Body of pancreas (tissue), 4 donors: ENCODE results near the gene MTRFR.

Experiments used
- CTCF ChIP-seq, 7 experiments: fragments of 450-650 bp in 4 of 7; fragments of 200-600 bp in 3 of 7; sonication (generic) in 3 of 7; IDR thresholded peaks; one replicate each; pipeline ENCODE4 v1.5.1; 2016 to 2019; ENCODE audit warnings: antibody characterized with exemption in 7 of 7
- POLR2A ChIP-seq, 3 donors: fragments of 450-650 bp; IDR thresholded peaks; one replicate each; pipeline ENCODE4 v1.6.1; 2016; ENCODE audit warnings: antibody characterized with exemption in 3 of 3, mild to moderate bottlenecking in 2 of 3

- no peak for TF ChIP-seq POLR2A (IDR thresholded peaks at IDR 0.05)
- no peak for TF ChIP-seq CTCF (IDR thresholded peaks at IDR 0.05)
These were observed 28.0 kb downstream of the MTRFR start for GRCh38 chr12:123261196-123261595.
